HTR-8/SVneo (cell line): ENCODE results near the gene NBEA.
A peak's percentile ranks its signal among the peaks of the same experiment; 100 is the strongest.
"Not testable (repeated sequence)": the region's sequence is repeated elsewhere in the genome, so short reads cannot be mapped to it uniquely, and the experiment has no call there.

Experiments
- DNase-seq: peaks from one replicate; pipeline ENCODE4 v3.0.0; 2011; ENCODE audit warnings: low spot score, mixed read lengths; ENCODE audit not compliant: insufficient read length
- FAIRE-seq: peaks from 2 replicates; lab custom pipeline; 2011; peaks lifted over from hg19 to GRCh38; lab: Jason Lieb, UNC

NBEA gene

DNA sequence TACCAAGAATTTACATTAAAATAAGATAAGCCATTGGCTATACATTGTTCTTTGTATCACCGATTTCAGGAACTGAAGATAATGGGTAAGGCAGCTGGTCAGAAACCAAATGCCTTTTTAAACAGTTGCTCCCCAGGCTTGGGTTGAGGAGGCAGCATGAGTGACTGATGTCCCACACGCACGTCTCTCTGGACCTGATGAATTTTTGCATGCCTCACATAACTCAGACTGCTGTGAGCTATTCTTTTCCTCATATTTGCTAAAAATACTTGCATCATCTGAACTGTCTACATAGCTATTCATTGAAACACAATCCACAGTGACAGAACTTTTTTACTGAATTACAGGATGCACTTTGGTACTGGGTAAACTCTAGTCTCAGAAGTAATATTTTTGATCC lies 658.1 kb downstream of the NBEA start:
- FAIRE-seq (no peak), DNase-seq (no peak)

- no peak for DNase-seq
- FAIRE-seq: no peak
Measured at GRCh38 chr13:35603593-35604285, 661.7 kb downstream of the NBEA start.

DNA sequence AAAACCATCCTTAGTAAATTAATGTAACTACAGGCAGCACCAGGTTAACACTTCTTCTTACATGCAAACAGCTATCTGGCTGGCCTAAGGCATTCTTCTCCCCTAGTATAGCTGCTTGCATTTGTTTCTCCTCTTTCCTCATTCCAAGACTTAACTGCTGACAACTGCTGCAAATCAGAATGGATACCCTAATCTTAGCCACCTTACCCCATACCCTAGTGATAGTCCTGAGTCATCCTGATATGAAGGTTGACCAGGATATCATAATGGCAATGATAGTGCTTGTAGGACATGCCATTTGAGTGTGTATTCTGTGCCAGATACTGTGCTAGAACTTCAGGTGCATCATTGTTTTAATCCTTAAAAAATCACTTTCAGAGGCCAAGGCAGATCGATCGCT lies 672.6 kb downstream of the NBEA start:
- no peak for FAIRE-seq
- DNase-seq: no peak

DNA sequence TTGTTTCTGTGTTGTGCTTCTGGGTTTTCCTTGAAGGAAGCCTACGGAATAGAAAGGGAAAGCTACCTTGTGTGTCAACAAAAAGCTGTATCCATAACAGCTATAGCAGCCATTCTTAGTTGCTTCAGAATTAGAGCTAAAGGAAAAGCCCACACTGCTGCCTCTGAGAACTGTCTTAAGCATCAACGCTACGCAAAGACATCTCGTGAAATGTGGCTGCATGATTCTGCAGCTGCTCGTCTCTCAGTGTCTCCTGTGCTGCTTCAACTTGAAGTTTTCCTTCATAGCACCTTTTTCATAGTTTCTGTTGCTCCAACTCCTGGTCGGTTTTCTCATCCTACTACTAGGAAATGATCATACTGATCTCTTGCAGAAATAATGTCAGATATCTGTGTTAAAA lies 675.4 kb downstream of the NBEA start:
- DNase-seq (no peak), FAIRE-seq (no peak)

- DNase-seq (no peak), FAIRE-seq (no peak)
Measured at GRCh38 chr13:35618565-35619083, 676.6 kb downstream of the NBEA start.

DNA sequence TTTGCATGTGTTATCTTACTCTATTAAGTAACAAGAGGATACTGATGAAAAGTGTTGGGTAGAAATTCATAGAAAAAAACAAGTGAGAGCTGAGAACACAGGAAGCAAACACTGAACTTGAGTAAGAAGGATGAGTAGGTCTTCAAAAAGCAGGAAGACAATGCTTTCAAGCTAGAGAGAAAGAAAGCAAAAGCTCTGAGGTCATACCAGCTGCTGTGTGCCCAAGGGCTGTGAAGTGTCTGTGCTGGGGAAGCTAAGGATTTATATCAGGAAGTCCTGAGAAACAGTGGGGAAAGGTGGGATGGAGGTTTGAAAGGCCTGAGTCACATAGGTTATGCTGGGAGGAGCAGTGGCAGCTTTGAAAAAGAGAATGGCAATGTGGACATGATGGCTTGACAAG lies 679.9 kb downstream of the NBEA start:
- FAIRE-seq: no peak
- no peak for DNase-seq

- DNase-seq: no peak
- FAIRE-seq: no peak
Measured at GRCh38 chr13:35629026-35629425, 687.0 kb downstream of the NBEA start.

- DNase-seq (peak; percentile 12), FAIRE-seq (no peak)
Measured at GRCh38 chr13:35630551-35631275, 688.6 kb downstream of the NBEA start.

GRCh38 chr13:35631666-35632065 lies 689.6 kb downstream of the NBEA start:
- DNase-seq: no peak
- FAIRE-seq: no peak

- no peak for FAIRE-seq
- DNase-seq: no peak
Measured at GRCh38 chr13:35643625-35644024, 701.6 kb downstream of the NBEA start.

- FAIRE-seq (no peak), DNase-seq (no peak)
Measured at GRCh38 chr13:35646056-35646774, 704.1 kb downstream of the NBEA start.

GRCh38 chr13:35648201-35648600 lies 706.1 kb downstream of the NBEA start:
- FAIRE-seq (no peak), DNase-seq (no peak)

GRCh38 chr13:35649162-35649561 lies 707.1 kb downstream of the NBEA start:
- DNase-seq: no peak

DNA sequence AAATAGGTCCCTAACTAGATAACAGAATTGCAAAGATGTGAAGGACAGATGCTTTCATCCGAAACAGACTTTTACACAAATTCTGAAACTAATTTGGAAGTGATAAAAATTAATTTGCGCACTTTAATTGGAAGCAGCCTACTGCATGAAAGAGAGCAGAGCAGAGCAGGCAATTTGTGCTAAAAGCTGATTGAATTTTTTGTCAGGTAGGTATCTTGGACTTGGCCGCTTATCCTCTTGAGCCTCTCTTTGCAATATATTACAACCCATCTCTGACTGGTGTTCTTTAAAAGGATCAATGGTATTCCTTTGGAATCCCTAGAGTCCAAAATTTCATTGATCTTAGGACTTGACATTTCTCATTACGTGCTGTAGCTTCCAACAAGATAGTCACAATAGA lies 717.7 kb downstream of the NBEA start:
- no peak for FAIRE-seq
- DNase-seq: no peak

More at GRCh38 chr13:35649162-35649561, 707.1 kb downstream of the NBEA start:
- FAIRE-seq: no peak

- FAIRE-seq (no peak), DNase-seq (no peak)
Measured at GRCh38 chr13:35664747-35665146, 722.7 kb downstream of the NBEA start.

GRCh38 chr13:35669321-35669720 lies 727.3 kb downstream of the NBEA start:
- DNase-seq (no peak), FAIRE-seq (no peak)

- FAIRE-seq (no peak), DNase-seq (no peak)
Measured at GRCh38 chr13:35672611-35673010, 730.5 kb downstream of the NBEA start.

DNA sequence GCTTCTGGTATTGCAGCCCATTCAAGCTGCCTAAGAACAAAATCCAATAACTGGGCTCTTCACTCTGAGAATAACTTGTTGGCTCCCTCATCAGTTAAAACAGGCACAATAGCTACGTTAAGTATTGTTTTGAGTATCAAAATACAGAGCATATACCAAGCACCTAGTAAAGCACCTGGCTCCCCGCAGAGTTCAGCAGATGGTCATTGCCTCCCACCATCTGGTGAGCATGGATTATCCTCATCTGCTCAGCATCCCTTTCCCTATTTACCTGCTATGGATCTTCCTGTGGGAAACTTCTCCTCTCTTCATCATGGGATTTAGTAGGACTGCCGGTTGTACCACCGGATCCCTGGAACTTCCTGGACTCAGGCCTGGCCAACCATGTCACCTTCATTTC lies 733.6 kb downstream of the NBEA start:
- FAIRE-seq (no peak), DNase-seq (no peak)

DNA sequence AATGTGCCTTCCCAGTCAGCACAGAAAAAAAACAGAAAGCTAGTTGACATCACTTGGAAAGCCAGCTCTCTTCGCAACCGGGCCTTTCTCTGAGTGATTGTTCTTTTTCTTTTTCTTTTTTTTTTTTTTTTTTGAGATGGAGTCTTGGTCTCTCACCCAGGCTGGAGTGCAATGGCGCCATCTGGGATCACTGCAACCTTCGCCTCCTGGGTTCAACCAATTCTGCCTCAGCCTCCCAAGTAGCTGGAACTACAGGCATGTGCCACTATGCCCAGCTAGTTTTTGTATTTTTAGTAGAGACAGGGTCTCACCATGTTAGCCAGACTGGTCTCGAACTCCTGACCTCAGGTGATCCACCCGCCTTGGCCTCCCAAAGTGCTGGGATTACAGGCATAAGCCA lies 735.8 kb downstream of the NBEA start:
- DNase-seq, FAIRE-seq: not testable (repeated sequence)

DNA sequence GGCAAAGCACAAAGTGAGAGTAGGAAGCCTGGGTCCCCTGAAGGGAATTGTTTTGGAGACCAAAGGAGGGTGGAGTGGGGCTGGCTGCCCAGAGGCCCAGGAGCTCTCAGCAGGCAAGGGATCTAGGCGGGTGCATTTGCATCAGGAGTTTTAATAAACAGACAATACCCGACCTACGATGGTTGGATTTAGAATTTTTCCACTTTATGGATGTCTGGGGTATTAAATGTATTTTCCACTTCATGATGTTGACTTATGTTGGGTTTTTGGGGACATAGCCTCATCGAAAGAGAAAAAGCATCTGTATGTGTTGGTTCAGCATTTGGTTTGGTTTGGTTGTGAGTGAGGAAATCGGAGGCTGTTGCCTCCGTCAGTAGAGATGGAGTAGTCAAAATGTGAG lies 739.6 kb downstream of the NBEA start:
- no peak for FAIRE-seq

GRCh38 chr13:35684432-35684831 lies 742.4 kb downstream of the NBEA start:
- FAIRE-seq (no peak), DNase-seq (no peak)

More for the DNA sequence above, 739.6 kb downstream of the NBEA start:
- no peak for DNase-seq
